NOMO-1 treated with DMSO at 0.1 percent for 48 hours (cell line): ENCODE results near the gene AKIP1.
"Not testable (repeated sequence)": the region's sequence is repeated elsewhere in the genome, so short reads cannot be mapped to it uniquely, and the experiment has no call there.

ENCODE experiments used
- DNase-seq: peaks from one replicate; lab custom pipeline; 2025; ENCODE audit not compliant: unreplicated experiment; lab: John Stamatoyannopoulos, UW

The AKIP1 gene

GRCh38 chr11:8914661-8915018 is 3.7 kb downstream of the AKIP1 start:
- DNase-seq = no peak

- DNase-seq = no peak
These were observed 6.3 kb downstream of the AKIP1 start for GRCh38 chr11:8917157-8917825.

- DNase-seq = no peak
These were observed 11.7 kb downstream of the AKIP1 start for GRCh38 chr11:8922691-8923090.

- no peak for DNase-seq
These were observed 14.7 kb downstream of the AKIP1 start for GRCh38 chr11:8925711-8926110.

- no peak for DNase-seq
These were observed 15.2 kb downstream of the AKIP1 start for GRCh38 chr11:8926236-8926635.

- DNase-seq = no peak
These were observed 16.2 kb downstream of the AKIP1 start for GRCh38 chr11:8927233-8927632.

- no peak for DNase-seq
These were observed 17.2 kb downstream of the AKIP1 start for GRCh38 chr11:8928205-8928604.

GRCh38 chr11:8928981-8929615 is 18.1 kb downstream of the AKIP1 start:
- DNase-seq = no peak

GRCh38 chr11:8930456-8931175 is 19.6 kb downstream of the AKIP1 start:
- no peak for DNase-seq

- no peak for DNase-seq
These were observed 21.7 kb downstream of the AKIP1 start, which contains the start of gene C11orf16 for GRCh38 chr11:8932564-8933180. TSS of gene C11orf16 (minus strand) at chr11:8932947. CDS start at chr11:8932308, 639 bp downstream.

- no peak for DNase-seq
These were observed 22.9 kb downstream of the AKIP1 start for GRCh38 chr11:8933931-8934330.

GRCh38 chr11:8934742-8935488 is 23.9 kb downstream of the AKIP1 start:
- DNase-seq = no peak

- DNase-seq = not testable (repeated sequence)
These were observed 24.8 kb downstream of the AKIP1 start for GRCh38 chr11:8935789-8936188.

- no peak for DNase-seq
These were observed 26.2 kb downstream of the AKIP1 start for GRCh38 chr11:8937159-8937558.

- no peak for DNase-seq
These were observed 26.7 kb downstream of the AKIP1 start for GRCh38 chr11:8937659-8938058.

- DNase-seq = no peak
These were observed 30.5 kb downstream of the AKIP1 start for GRCh38 chr11:8941341-8942103.

GRCh38 chr11:8942518-8943066 is 31.6 kb downstream of the AKIP1 start, which contains the start of gene ASCL3:
TSS of gene ASCL3 (minus strand) at chr11:8943016. CDS start at chr11:8938161, 4,855 bp downstream.
- DNase-seq = no peak

- no peak for DNase-seq
These were observed 36.4 kb downstream of the AKIP1 start for GRCh38 chr11:8947230-8947943.

GRCh38 chr11:8948886-8949285 is 37.9 kb downstream of the AKIP1 start:
- no peak for DNase-seq
